SK-N-SH (cell line): ENCODE measurements around the gene MAEA.

ENCODE experiments used
- EP300 ChIP-seq, 2 experiments: IDR thresholded peaks; 2 replicates each; pipeline versions ENCODE4 v1.4.0 to v1.6.1; 2012; ENCODE audit warnings: borderline replicate concordance in 1 of 2, low read depth in 1 of 2, low read length in 1 of 2
- EZH2phosphoT487 ChIP-seq: fragments of 200-600 bp; sonication (generic); IDR thresholded peaks from 2 replicates; pipeline ENCODE4 v1.6.1; 2017; ENCODE audit warnings: low read depth, mixed run types, mild to moderate bottlenecking, antibody characterized with exemption, moderate library complexity, borderline replicate concordance
- IRF3 ChIP-seq: fragments of 150-350 bp; IDR thresholded peaks from 2 replicates; pipeline ENCODE4 v1.6.1; 2016; ENCODE audit warnings: mild to moderate bottlenecking, low read depth, low read length
- POLR2AphosphoS5 ChIP-seq: IDR thresholded peaks from 2 replicates; pipeline ENCODE4 v1.6.1; 2012; ENCODE audit warnings: low read depth, low read length
- SMC3 ChIP-seq: IDR thresholded peaks from 2 replicates; pipeline ENCODE4 v1.6.1; 2012; ENCODE audit warnings: low read depth, low read length, improper control_type of control experiment
- TCF12 ChIP-seq: IDR thresholded peaks from 2 replicates; pipeline ENCODE4 v1.4.0; 2012
- TF ChIP-seq, protein P1 (sequence below): fragments of 200-600 bp; sonication (generic); IDR thresholded peaks from 2 replicates; pipeline ENCODE4 v1.6.1; 2017; ENCODE audit warnings: antibody characterized with exemption, mild to moderate bottlenecking, moderate library complexity

DNA sequence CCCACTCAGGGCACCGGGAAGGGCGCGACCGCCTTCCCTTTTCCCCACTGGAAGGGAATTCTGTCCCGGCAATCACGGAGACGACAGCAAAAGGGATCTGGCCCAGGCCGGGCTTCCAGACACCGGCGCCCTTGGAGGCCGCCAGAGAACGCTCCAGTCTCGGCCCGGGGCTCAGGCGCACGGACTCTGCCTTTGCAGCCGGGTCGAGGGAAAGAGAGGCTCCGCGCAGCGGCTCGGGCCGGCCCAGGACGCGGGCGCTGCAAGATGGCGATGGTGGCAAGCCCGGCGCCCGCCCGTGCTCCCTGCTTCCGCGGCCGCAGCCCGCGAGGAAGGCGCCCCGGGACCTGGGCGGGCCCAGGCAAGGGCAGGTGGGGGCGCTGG lies 41.8 kb upstream of the MAEA start:
- TF ChIP-seq EP300 (IDR thresholded peaks at IDR 0.05; ENCODE audit: borderline replicate concordance in 1 of 2, low read depth in 1 of 2, low read length in 1 of 2) (no peak; a peak in 1 of 4 replicates), IRF3 (no peak), POLR2AphosphoS5 (no peak; the same call in 1 of the 2 replicates), SMC3 (no peak), TCF12 (no peak), EZH2phosphoT487 (no peak)
- TF ChIP-seq, protein P1, sequence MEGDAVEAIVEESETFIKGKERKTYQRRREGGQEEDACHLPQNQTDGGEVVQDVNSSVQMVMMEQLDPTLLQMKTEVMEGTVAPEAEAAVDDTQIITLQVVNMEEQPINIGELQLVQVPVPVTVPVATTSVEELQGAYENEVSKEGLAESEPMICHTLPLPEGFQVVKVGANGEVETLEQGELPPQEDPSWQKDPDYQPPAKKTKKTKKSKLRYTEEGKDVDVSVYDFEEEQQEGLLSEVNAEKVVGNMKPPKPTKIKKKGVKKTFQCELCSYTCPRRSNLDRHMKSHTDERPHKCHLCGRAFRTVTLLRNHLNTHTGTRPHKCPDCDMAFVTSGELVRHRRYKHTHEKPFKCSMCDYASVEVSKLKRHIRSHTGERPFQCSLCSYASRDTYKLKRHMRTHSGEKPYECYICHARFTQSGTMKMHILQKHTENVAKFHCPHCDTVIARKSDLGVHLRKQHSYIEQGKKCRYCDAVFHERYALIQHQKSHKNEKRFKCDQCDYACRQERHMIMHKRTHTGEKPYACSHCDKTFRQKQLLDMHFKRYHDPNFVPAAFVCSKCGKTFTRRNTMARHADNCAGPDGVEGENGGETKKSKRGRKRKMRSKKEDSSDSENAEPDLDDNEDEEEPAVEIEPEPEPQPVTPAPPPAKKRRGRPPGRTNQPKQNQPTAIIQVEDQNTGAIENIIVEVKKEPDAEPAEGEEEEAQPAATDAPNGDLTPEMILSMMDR = no peak
